Hematopoietic multipotent progenitor cell treated with erythropoietin and hydrocortisone succinate and interleukin-3 and kit ligand, for 4 days (in vitro differentiated cells): ENCODE data around the gene CCSER2.

Source experiments
- DNase-seq: peaks from one replicate; pipeline ENCODE4 v3.0.0-alpha.2; 2015

Gene CCSER2

GRCh38 chr10:84352251-84352842 lies 24.0 kb downstream of the CCSER2 start:
- peak; percentile 80 for DNase-seq

- DNase-seq, result no peak
Observed at GRCh38 chr10:84353052-84353803, 24.8 kb downstream of the CCSER2 start.

DNA sequence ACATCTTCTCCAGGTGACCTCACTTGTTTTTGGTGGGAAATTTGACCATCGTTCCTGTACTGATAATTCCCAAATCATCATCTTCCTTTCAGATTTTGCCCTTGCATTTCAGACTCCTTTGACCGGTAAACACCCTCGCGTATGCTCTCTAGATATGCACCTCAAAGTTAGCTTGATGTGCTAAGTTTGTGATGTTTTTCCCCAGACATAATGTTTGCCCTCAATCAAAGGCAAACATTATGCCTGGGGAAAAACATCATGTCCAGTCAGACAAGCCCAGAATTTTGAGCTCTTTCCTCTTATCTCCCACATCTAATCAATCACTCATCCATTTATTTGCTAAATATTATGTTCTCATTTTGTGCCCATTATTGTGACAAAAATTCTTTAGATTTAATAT lies 26.2 kb downstream of the CCSER2 start:
- DNase-seq, result no peak

GRCh38 chr10:84355106-84355505 lies 26.7 kb downstream of the CCSER2 start:
- DNase-seq, result no peak

DNA sequence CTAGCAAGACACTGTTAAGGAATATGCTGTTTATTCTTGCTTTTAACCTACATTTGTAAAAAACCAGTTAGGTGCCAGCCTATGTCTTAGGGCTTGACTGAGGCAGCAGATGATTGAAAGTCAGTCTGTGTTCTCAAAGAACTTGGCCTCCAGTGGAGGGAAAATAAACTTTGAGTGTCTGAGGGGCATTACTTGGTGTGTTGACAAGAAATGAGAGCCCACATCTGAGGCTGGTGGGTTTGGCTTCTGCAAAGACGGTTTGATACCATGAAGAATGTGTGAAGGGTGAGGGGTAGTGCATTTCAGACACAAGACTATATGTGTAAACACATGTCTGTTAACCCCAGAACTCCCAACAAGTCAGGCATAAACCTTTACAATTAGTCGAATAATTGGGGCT lies 28.5 kb downstream of the CCSER2 start:
- DNase-seq, result no peak

DNA sequence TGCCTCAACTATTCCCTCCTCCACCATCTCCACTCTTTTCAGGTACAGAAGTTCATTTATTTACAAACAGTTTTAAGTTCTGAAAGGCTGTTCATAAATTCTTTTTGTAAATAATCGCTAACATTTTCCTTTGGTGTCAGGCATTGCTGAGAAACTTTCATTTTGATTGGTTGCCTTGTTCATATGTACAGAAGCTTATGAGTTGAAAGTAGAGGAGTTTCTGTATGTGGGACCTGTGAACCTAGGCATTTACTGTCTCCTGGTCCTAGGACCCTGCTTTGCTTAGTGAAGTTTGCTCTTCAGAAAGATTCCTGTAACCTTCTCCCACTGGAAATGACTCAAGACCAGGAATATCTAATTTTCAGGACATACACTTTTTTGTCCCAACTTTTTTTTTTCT lies 30.4 kb downstream of the CCSER2 start:
- no peak for DNase-seq

DNA sequence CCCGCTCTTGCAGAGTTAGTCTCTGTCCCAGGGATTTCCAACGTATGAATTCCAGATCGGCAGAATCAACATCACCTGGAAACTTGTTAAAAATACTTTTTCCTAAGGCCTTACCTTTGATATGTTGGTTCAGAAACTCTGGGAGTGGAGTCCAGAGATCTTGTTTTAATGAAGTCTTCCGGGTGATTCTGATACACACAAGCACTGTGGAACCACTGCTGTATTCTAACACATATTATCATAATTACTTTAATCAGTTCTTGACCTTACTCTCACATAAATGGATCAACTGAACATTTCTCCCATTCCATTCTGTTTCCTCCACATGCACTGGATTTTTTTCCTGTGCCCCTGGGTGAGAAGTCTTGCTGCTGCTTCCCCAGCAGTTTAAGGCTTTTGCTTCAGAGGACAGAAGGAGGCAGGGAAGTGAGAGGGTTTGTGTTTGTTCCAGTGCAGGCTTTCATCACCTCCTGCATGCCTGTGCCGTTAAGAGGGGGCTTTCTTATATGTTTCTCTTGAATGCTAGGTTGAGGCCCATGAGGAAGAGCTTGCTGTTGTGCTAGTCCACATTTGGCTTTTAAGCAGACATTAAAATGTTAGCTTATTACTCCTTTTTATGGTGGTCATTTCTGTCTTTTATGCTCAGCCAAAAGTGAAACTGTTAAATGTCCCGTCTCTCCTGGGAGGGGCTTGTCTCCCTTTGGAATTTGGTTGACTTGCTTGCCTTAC lies 32.4 kb downstream of the CCSER2 start:
- DNase-seq, result peak; percentile 20

DNA sequence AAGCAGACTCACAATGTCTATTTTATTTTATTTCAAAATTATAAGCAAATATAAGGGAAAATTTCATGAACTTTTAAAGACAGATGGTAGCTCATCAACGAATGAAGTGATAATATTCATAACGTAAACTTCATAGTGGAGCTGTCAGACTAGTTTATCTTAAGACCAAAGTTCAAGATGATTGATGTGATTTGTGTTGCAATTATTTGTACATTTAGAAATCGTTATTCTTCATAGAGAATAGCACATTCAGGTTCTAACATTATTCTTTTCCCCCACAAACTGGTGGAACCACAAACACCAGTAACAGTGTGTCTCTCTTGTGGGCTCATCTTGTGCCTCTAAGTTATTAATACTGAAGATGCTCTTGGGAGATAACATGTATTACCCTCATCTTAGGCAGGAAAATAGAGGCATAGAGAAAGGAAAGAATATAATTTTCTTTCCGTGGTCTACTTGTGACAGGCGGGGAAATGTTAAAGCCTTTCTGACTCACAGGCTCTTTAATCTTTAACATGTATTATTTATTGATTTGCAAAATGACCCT lies 37.0 kb downstream of the CCSER2 start:
- DNase-seq, result peak; percentile 9

DNA sequence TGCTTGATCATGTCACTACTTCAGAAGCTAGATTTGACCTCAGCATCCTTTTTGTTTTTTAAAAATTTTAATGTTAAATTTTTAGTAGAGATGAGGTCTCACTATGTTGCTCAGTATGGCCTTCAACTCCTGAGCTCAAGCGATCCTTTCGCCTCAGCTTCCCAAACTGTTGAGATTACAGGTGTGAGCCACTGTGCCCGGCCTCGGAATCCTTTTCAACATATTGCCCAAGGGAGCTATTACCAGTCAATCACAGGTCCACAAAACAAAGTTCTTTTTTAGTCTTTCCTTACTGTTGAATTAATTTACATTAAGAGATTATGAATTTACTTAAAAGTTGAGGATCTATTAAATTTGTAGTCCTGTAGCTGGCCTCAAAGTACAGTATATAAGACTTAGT lies 37.7 kb downstream of the CCSER2 start:
- DNase-seq, result no peak

- no peak for DNase-seq
Observed at GRCh38 chr10:84367256-84367655, 38.9 kb downstream of the CCSER2 start.

GRCh38 chr10:84368828-84369227 lies 40.4 kb downstream of the CCSER2 start:
- DNase-seq, result no peak

DNA sequence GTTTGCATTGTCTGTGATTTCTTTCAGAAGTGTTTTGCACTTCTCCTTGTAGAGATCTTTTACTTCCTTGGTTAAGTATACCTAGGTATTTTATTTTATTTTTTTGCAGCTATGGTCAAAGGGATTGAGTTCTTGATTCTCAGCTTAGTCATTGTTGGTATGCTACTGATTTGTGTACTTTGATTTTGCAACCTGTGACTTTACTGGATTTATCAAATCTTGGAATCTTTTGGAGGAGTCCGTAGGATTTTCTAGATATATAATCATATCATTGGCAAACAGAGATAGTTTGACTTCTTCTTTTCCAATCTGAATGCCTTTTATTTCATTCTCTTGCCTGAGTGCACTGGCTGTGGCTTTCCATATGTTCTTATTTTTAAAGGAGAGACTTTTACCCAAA lies 41.9 kb downstream of the CCSER2 start:
- no peak for DNase-seq

- DNase-seq, result no peak
Observed at GRCh38 chr10:84371944-84372343, 43.6 kb downstream of the CCSER2 start.

DNA sequence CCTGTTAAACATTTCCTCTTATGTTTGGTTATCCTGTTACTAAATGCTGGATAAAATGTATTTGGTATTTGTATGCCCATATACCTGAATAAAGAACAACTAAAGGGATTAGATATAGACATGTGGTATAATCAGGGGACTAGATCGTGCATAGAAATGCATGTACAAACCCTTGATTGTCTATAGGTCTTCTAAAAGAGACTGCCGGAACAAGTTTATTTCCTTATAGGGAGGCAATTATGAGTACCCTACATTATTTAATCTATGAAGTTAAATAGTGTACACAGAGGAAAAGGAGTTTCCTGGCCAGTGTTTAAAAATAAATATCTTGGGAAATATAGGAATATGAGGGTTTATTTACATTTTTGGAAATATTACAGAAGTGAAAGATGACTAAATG lies 44.6 kb downstream of the CCSER2 start:
- DNase-seq, result no peak

DNA sequence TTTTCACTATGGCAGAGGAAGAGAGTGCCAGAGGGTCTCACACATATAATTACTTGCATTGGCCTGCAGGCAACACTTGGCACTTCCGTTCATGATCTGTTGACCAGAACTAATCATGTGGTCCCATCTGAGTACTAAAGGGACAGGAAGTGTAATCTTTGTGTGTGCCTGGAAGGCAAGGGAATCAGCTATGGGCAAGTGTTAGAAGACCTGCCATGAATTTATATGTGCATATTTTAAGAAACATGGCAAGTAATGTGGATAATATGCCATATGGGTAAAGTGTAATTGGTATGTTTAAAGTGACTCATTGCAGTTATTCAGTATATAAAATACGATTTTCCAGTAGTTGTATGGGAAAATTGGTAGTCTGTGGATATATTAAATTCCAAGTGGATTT lies 46.1 kb downstream of the CCSER2 start:
- no peak for DNase-seq

DNA sequence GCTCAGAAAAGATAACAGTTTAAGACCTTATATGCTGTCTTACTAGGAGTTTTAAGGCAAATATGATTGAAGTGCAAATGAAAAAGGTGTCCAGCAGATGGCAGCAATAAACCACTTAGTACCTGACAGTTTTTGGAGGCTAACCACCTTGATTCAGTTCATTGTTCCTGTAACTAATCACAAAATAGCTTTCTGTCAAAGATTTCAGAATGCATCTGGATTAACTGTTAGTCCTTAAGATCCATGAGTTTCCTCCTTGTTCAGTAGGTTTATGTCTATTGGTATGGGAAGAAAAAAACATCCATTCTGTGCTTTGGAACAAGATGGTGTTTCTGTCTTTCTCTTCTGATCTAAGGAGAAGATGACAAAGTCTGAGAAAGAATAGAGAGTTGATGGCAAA lies 46.6 kb downstream of the CCSER2 start:
- DNase-seq, result peak; percentile 80

DNA sequence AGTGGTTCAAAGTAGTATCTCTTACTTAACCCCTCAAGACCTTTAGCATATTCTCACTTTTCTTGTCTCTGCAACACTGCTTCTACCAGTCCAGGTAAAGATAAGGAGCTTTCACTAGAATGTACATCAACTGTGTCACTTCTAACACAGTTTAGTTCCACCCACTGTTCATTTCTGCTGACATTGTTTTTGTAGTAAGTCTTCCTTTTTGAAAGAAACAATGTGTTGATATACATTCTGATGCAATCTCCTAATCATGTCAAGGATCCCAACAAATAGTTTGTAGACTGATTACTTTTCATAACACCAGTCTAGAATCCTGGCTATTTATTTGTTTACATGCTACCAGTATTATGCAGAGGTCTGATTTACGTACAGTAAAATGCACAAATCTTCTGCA lies 47.5 kb downstream of the CCSER2 start:
- DNase-seq, result no peak

DNA sequence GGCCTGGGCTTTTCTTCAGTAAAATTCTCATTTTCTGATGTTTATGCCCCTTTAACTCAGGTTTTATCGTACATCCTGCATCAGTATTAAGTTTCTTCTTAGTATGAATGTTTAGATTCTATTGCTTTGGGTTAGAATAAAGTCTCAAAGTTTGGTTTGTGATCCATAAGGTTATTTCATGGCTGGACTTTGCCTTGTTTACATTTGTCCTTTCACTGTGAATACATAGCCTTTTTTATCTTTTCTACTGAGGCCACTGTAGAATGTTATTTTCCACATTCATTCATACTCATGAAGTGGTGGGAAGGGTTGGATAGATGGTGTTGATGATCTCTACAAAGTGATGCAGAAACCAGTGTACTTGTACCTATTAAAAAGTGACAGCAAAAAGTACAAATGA lies 59.8 kb downstream of the CCSER2 start:
- DNase-seq, result no peak

DNA sequence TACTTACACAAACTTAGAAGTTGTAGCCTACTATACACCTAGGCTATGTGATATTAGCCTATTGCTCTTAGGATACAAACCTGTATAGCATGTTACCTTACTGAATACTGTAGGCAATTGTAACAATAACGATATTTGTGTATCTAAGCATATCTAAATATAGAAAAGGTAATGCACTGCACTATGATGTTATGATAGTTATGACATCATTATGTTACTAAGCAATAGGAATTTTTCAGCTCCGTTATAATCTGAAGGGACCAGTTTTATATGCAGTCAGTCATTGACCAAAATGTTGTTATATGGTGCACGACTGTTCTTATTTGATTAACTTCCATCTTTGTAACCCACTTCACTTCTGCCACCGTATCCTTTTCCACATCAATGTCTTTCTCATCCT lies 62.0 kb downstream of the CCSER2 start:
- DNase-seq, result no peak

- no peak for DNase-seq
Observed at GRCh38 chr10:84391326-84391725, 62.9 kb downstream of the CCSER2 start.

GRCh38 chr10:84392181-84392580 lies 63.8 kb downstream of the CCSER2 start:
- no peak for DNase-seq

- DNase-seq, result no peak
Observed at GRCh38 chr10:84395581-84395980, 67.2 kb downstream of the CCSER2 start.

GRCh38 chr10:84397735-84398144 lies 69.4 kb downstream of the CCSER2 start:
- DNase-seq, result no peak

GRCh38 chr10:84398696-84399095 lies 70.3 kb downstream of the CCSER2 start:
- DNase-seq, result peak; percentile 26
